Naive thymus-derived CD8-positive, alpha-beta T cell (primary cell): ENCODE results near the gene TTC39B. TPM values are rescaled to one million over a fixed set of nuclear protein-coding genes. Genes with fewer than 3 reads are reported as not detected.

ENCODE experiments used
- ATAC-seq, 2 donors: fragments of 150-1000 bp; cut with Tn5 transposase in 1 of 2; sonication (Bioruptor Pico), chemical (Tn5 transposase) in 1 of 2; 1 replicate in 1 of 2; 2 replicates in 1 of 2; pipeline ENCODE4 v1.10.0; 2021; ENCODE audit warnings: mild to moderate bottlenecking in 2 of 2, moderate library complexity in 2 of 2
- POLR2A ChIA-PET: fragments of 350-600 bp; sonication (Branson Sonifier 250); formaldehyde crosslinking; loops from one replicate; lab custom pipeline; 2021; ENCODE audit warnings: antibody characterized with exemption; lab: Charles Lee
- DNase-seq, 10 donors: peaks; one replicate each; pipeline versions ENCODE4 v3.0.0 to v3.0.0-alpha.2; 2020 to 2022
- H3K27ac Mint-ChIP-seq, 10 donors: one replicate each; pipeline ENCODE4 v1.8.0; 2020 to 2022; ENCODE audit warnings: mild to moderate bottlenecking in 10 of 10, mixed read lengths in 10 of 10, moderate library complexity in 4 of 10, inconsistent platforms in 1 of 10
- H3K27me3 Mint-ChIP-seq, 5 donors: one replicate each; pipeline ENCODE4 v1.8.0; 2021 to 2022; ENCODE audit warnings: mixed read lengths in 5 of 5
- H3K36me3 Mint-ChIP-seq, 3 donors: one replicate each; pipeline ENCODE4 v1.8.0; 2020 to 2022; ENCODE audit warnings: mixed read lengths in 3 of 3, mild to moderate bottlenecking in 2 of 3, inconsistent platforms in 1 of 3
- H3K4me1 Mint-ChIP-seq, 4 donors: one replicate each; pipeline ENCODE4 v1.8.0; 2021 to 2022; ENCODE audit warnings: mixed read lengths in 4 of 4
- H3K4me3 Mint-ChIP-seq, 10 donors: one replicate each; pipeline ENCODE4 v1.8.0; 2020 to 2022; ENCODE audit warnings: mild to moderate bottlenecking in 10 of 10, mixed read lengths in 10 of 10, moderate library complexity in 6 of 10, inconsistent platforms in 1 of 10
- H3K9me3 Mint-ChIP-seq, 9 donors: one replicate each; pipeline ENCODE4 v1.8.0; 2020 to 2022; ENCODE audit warnings: mixed read lengths in 9 of 9, mild to moderate bottlenecking in 3 of 9, inconsistent platforms in 1 of 9, moderate library complexity in 1 of 9
- polyA plus RNA-seq, 3 donors: library from polyadenylated mRNA; unstranded; fragments of 300-500 nt; fragmentation: Illumina TruSeq; gene quantifications; one replicate each; pipeline ENCODE4 v1.2.3, GENCODE V29; 2021
- total RNA-seq, 8 experiments: library from RNA in 2 of 8; stranded (reverse) in 2 of 8; gene quantifications; one replicate each; pipeline ENCODE4 v1.2.3 and lab custom pipeline; 2021 to 2026

The TTC39B gene
- total and polyA plus RNA-seq, 5 experiments from 2014 or later: 4.5 to 44.8 (median 13.0) TPM

DNA sequence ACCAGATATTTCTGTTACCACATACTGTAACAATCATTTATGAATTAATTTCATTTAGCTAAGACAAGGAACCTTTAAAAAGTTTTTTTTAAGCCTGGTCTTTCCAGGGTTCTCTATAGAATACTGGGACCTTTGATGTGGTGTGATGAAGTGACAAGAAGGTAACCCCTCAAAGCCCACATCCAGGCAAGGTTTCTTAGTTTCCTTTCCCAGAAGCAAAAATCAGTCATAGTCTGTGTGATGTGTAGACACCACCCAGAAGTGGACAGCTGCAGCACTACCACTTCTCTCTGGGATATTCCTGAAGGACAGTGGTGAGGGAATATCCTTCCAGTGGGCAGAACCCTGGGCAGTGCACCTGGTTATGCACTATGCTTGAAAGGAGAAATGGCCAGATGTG lies 115.6 kb downstream of the TTC39B start:
- POLR2A ChIA-PET: no interaction called here
- DNase-seq (peak in 2 of 10 donors; percentile 12 to 16), ATAC-seq (peak in 1 of 2 donors; percentile 35)
- H3K27me3 Mint-ChIP-seq: no peaks in the 10 kb centered on the region
- peaks cover 8 to 92% (median 68%) of the 10 kb centered on the region in 3 donors for H3K36me3 Mint-ChIP-seq
- no peak overlapping the region for H3K4me3 Mint-ChIP-seq
- H3K27ac Mint-ChIP-seq: peak overlapping the region in 1 of 10 donors; percentile 82
- peaks cover 0 to 4% (median 2%) of the 10 kb centered on the region in 9 donors for H3K9me3 Mint-ChIP-seq
- peaks cover 6 to 15% (median 13%) of the 10 kb centered on the region in 4 donors for H3K4me1 Mint-ChIP-seq

DNA sequence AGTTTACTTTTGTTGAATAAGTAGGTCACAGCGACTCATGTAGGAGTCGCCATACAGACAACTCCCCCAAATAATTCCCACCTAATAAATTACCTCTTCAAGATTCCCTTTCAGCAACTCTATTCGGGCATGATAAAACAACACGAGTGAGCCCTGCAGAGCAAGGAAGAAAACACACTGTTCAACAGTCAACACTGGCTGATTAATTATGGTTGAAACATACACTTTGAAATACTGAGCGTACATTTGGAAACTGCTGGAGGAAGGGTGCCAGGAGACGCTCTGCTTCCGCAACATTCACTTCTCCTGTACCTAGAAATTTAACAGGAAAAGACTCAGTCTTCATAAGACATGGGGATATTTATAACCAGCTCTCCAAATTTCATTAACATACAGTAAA lies 117.5 kb downstream of the TTC39B start:
- no peak for ATAC-seq
- Mint-ChIP-seq H3K36me3 (peaks cover 4 to 90% (median 66%) of the 10 kb centered on the region in 3 donors), H3K9me3 (no peaks in the 10 kb centered on the region), H3K27ac (no peak overlapping the region), H3K4me3 (no peak overlapping the region), H3K4me1 (peaks cover 6 to 15% (median 13%) of the 10 kb centered on the region in 4 donors), H3K27me3 (no peaks in the 10 kb centered on the region)
- no peak for DNase-seq
- POLR2A ChIA-PET: no interaction called here

DNA sequence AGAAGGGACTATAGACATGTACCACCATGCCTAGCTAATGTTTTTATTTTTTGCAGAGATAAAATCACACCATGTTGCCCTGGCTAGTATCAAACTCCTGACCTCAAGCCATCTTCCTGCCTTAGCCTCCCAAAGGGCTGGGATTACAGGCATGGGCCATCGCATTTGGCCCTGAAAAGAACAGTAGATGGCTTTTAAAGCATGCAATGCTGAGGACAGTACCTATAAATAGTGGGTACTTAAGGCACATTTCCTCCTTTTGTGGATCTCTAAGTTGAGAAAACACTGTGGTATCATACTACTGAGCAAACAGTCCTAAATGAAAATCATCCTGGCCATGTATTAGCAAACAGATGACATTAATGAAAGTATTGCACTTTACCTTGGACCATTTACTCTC lies 119.4 kb downstream of the TTC39B start:
- POLR2A ChIA-PET: no interaction called here
- H3K9me3 Mint-ChIP-seq: no peaks in the 10 kb centered on the region
- peaks cover 4 to 94% (median 64%) of the 10 kb centered on the region in 3 donors for H3K36me3 Mint-ChIP-seq
- H3K4me3 Mint-ChIP-seq: no peak overlapping the region
- no peak for ATAC-seq
- H3K27ac Mint-ChIP-seq: peak overlapping the region in 1 of 10 donors; percentile 13
- H3K27me3 Mint-ChIP-seq: no peaks in the 10 kb centered on the region
- DNase-seq: no peak
- H3K4me1 Mint-ChIP-seq: peaks cover 6 to 13% (median 12%) of the 10 kb centered on the region in 4 donors

DNA sequence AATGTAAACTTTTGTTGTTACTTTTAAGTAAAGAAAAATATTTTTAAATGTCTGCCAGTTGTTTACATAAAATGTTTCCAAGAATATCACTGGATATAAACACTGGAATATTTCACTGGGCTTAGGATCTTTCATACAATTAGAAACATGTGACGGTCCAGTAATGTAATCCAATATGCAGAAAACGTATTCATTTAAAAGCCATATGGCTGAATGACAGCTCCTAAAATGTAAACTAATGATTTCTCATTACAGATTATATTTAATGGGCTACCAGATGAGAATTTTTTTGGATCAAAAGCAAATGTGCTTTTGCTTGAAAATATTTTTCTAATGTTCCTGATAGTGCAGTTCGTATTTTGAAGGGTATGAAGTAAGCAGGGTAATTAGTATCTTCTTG lies 124.3 kb downstream of the TTC39B start:
- peaks cover 6 to 84% (median 56%) of the 10 kb centered on the region in 3 donors for H3K36me3 Mint-ChIP-seq
- DNase-seq (no peak), ATAC-seq (no peak)
- POLR2A ChIA-PET: no interaction called here
- H3K27ac Mint-ChIP-seq: peak overlapping the region in 1 of 10 donors; percentile 7
- H3K4me3 Mint-ChIP-seq: no peak overlapping the region
- H3K27me3 Mint-ChIP-seq: no peaks in the 10 kb centered on the region
- H3K4me1 Mint-ChIP-seq: no peaks in the 10 kb centered on the region
- no peaks in the 10 kb centered on the region for H3K9me3 Mint-ChIP-seq

DNA sequence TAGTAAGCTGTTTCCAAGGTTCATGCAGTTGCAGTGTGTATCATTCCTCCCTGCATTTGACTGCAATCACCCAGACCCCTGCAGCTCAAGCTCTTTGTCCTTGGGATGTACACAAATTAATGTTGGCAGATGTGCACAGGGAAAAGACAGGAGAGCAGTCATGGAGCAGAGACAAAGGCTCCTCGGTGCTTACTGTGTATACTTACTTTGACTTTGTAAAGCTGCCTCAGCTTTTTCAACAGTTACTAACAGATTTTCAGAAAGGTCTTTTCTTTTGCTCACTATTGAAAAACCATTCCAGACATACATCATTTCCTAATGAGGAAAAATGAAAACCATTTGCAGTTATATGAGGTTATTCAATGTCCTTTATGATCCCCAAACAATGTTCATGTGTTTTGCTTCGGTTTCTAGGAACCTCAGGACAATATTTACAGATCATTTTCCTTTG lies 124.9 kb downstream of the TTC39B start:
- no peaks in the 10 kb centered on the region for H3K4me1 Mint-ChIP-seq
- no peak for DNase-seq
- H3K36me3 Mint-ChIP-seq: peaks cover 6 to 83% (median 57%) of the 10 kb centered on the region in 3 donors

DNA sequence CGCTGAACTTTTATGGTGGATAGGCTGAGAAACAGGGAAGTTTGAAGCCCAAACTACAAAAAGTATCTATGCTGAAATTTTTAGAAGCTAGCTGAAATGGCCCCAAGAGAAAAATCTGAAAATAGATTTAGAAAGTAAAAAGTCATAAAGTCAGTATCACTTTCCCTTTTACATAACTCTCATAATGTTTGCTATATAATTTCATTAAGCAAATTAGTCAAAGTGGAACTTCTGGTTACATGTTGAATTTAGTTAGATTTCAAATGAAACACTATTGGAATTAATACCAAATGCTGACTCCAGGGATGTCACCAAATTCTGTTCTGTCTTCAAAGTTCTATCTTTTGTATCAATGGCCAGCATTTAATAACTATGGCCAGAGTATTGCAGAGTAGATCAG lies 126.9 kb downstream of the TTC39B start:
- Mint-ChIP-seq H3K4me1 (peaks cover 0 to 1% (median 0%) of the 10 kb centered on the region in 4 donors), H3K27ac (no peak overlapping the region), H3K9me3 (no peaks in the 10 kb centered on the region), H3K4me3 (no peak overlapping the region), H3K27me3 (no peaks in the 10 kb centered on the region), H3K36me3 (peaks cover 6 to 76% (median 49%) of the 10 kb centered on the region in 3 donors)
- POLR2A ChIA-PET: no interaction called here
- ATAC-seq: no peak
- DNase-seq: no peak

More for the DNA sequence above, 124.9 kb downstream of the TTC39B start:
- no peak for ATAC-seq
- POLR2A ChIA-PET: no interaction called here
- H3K27ac Mint-ChIP-seq: peak overlapping the region in 2 of 10 donors; percentile 33 to 51
- no peaks in the 10 kb centered on the region for H3K9me3 Mint-ChIP-seq
- H3K27me3 Mint-ChIP-seq: no peaks in the 10 kb centered on the region
- no peak overlapping the region for H3K4me3 Mint-ChIP-seq

DNA sequence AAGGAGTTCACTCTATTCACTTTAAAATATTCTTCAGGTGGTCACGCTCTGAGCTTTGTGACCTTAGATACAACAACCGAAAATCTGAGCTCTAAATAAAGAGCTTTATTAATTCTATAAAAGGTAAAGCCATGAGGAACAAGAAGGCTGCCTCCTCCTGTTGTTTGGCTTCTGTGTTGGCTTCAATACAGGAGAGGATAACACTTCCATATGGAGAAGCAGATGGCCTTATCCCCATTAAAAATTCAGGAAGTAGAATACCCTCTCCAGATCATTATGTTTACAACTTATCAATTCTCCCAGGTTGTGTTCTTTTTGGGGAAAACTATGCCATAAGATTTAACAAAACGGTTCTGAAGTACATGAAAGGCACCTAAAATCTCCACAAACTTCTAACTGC lies 128.4 kb downstream of the TTC39B start:
- H3K4me1 Mint-ChIP-seq: peaks cover 0 to 1% (median 0%) of the 10 kb centered on the region in 4 donors
- H3K36me3 Mint-ChIP-seq: peaks cover 14 to 78% (median 54%) of the 10 kb centered on the region in 3 donors
- no peak overlapping the region for H3K27ac Mint-ChIP-seq
- DNase-seq (no peak), ATAC-seq (no peak)
- H3K4me3 Mint-ChIP-seq: no peak overlapping the region
- POLR2A ChIA-PET: no interaction called here
- no peaks in the 10 kb centered on the region for H3K27me3 Mint-ChIP-seq
- H3K9me3 Mint-ChIP-seq: no peaks in the 10 kb centered on the region

DNA sequence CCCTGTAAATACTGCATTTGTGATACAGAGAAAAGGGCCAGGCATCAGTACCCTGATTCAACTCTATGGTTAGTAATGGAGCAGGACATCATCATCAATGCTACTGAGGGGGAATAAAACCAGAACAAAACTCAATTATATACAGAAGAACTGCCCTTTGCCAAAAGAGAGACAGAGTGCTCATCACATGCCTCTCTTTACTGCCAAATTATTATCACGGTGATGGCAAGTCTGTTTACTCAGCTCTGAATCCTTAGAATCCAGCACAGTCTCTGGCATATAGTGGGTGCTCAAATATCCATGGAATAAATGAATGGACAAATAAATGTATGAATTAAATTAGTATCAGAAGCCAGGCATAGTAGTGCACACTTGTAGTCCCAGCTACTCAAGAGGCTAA lies 130.2 kb downstream of the TTC39B start:
- Mint-ChIP-seq H3K4me3 (no peak overlapping the region), H3K4me1 (peaks cover 0 to 1% (median 0%) of the 10 kb centered on the region in 4 donors)
- POLR2A ChIA-PET: no interaction called here

DNA sequence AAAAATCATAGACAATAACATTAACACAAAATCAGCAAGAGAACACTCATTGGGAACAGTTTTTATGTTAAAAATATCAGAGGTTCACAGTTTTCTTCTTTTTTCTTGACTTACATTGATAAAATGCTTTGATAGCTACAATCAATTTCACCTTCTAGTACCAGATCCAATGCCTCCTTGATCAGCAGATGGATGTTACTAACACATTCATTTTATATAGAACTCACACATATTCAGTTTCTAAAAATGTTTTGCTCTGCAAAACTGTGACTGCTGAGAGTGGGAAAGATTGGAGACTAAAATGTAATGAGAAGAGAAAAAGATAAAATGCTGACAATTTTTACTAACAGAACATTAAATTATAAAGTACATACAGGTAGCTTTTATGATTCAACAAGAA lies 143.1 kb downstream of the TTC39B start:
- Mint-ChIP-seq H3K27me3 (no peaks in the 10 kb centered on the region), H3K4me1 (peaks cover 0 to 2% (median 0%) of the 10 kb centered on the region in 4 donors), H3K4me3 (no peak overlapping the region), H3K27ac (peak overlapping the region in 1 of 10 donors; percentile 32), H3K9me3 (no peaks in the 10 kb centered on the region), H3K36me3 (peaks cover 0 to 18% (median 6%) of the 10 kb centered on the region in 3 donors)
- POLR2A ChIA-PET: no interaction called here
- ATAC-seq: no peak
- no peak for DNase-seq

More for the DNA sequence above, 130.2 kb downstream of the TTC39B start:
- H3K27ac Mint-ChIP-seq: no peak overlapping the region
- no peaks in the 10 kb centered on the region for H3K27me3 Mint-ChIP-seq
- ATAC-seq (no peak), DNase-seq (no peak)
- no peaks in the 10 kb centered on the region for H3K9me3 Mint-ChIP-seq
- peaks cover 15 to 81% (median 53%) of the 10 kb centered on the region in 3 donors for H3K36me3 Mint-ChIP-seq

DNA sequence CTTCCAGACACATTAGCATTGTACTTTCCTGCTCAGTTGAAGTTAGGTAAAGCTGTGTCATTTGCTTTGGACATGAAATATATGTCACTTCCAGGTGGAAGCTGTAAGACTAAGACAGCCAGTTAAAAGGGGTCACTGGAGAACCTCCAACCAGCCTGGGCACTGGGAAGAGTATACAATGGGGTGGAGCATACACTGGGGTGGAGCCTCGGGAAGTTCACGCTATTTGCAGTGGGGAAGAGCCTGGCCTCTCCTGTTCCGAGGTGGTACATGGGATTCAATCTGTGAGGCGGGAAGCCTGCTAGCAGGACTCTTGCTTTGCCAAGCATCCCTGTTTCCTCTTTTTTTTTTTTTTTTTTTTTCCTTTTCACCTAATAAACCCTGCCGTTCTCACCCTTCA lies 145.3 kb downstream of the TTC39B start:
- Mint-ChIP-seq H3K9me3 (no peaks in the 10 kb centered on the region), H3K36me3 (peaks cover 0 to 6% (median 3%) of the 10 kb centered on the region in 3 donors), H3K27ac (peak overlapping the region in 2 of 10 donors; percentile 57 to 80), H3K4me3 (no peak overlapping the region), H3K4me1 (peaks cover 0 to 2% (median 0%) of the 10 kb centered on the region in 4 donors), H3K27me3 (no peaks in the 10 kb centered on the region)
- DNase-seq: no peak
- POLR2A ChIA-PET: no interaction called here
- ATAC-seq: no peak

DNA sequence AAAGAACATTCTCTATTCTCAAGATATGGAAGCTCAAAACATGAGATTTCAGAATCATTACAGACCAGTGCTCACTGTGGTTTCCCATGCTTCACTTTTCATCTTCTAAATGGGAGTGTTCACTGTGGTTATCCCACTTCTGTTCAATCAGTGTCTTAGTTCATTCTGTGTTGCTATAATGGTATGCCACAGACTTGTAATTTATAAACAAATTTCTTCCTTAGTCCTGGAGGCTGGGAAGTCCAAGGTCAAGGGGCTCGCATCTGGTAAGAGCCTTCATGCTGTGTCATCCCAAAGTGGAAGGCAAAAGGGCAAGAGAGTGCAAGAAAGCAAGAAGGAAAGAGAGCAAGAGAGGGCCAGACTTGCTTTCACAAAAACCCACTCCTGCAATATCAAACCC lies 146.3 kb downstream of the TTC39B start:
- DNase-seq: no peak
- POLR2A ChIA-PET: interaction anchor here (0.5 kb wide), 1 partner anchor 121 kb away, joined by 3 read pairs; no protein-coding TSS in a partner anchor
- Mint-ChIP-seq H3K4me3 (no peak overlapping the region), H3K27me3 (peaks cover 0 to 3% (median 0%) of the 10 kb centered on the region in 5 donors), H3K4me1 (peaks cover 0 to 2% (median 0%) of the 10 kb centered on the region in 4 donors), H3K27ac (peak overlapping the region in 4 of 10 donors; percentile 12 to 82 (median 43)), H3K9me3 (no peaks in the 10 kb centered on the region), H3K36me3 (peaks cover 0 to 6% (median 0%) of the 10 kb centered on the region in 3 donors)
- no peak for ATAC-seq

DNA sequence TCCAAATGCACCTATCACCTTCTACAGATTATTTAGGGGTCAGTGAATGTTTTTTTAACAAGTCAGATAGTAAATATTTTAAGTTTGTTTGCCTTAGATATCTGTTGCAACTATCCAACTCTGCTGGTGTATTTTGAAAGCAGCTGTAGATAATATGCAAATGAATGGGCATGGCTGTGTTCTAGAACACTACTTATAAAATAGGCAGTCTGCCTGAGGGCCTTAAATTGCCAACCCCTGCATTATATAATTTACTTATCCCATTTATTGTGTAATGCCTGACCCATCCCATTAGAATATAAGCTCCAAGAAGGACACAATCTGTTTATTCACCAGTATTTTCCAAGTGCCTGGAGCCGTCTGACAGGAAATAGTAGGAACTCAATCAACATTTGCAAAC lies 149.0 kb downstream of the TTC39B start:
- Mint-ChIP-seq H3K9me3 (no peaks in the 10 kb centered on the region), H3K27me3 (peaks cover 0 to 12% (median 7%) of the 10 kb centered on the region in 5 donors), H3K36me3 (peaks cover 0 to 2% (median 0%) of the 10 kb centered on the region in 3 donors), H3K27ac (no peak overlapping the region), H3K4me1 (peaks cover 0 to 2% (median 0%) of the 10 kb centered on the region in 4 donors), H3K4me3 (no peak overlapping the region)
- no peak for DNase-seq
- POLR2A ChIA-PET: no interaction called here
- no peak for ATAC-seq

DNA sequence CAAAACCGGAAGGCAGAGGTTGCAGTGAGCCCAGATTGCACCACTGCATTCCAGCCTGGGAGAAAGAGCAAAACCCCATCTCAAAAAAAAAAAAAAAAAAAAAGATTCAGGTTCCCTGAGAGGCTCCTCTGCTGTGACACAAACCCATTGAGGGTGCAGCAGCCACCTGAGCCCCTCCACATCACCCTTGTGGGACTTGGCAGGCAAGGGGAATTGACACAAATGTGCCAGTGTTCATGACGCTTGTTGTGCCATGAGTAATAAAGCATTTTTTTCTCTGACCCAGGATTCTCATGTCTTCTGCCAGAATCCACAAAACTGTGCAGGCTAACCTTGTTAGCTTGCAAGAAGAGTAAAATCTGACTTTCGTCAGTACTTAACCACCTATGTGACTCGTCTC lies 149.6 kb downstream of the TTC39B start:
- ATAC-seq (no peak), DNase-seq (no peak)
- Mint-ChIP-seq H3K9me3 (no peaks in the 10 kb centered on the region), H3K27ac (no peak overlapping the region), H3K4me3 (no peak overlapping the region), H3K36me3 (peaks cover 0 to 2% (median 0%) of the 10 kb centered on the region in 3 donors), H3K27me3 (peaks cover 0 to 12% (median 8%) of the 10 kb centered on the region in 5 donors), H3K4me1 (peaks cover 0 to 2% (median 0%) of the 10 kb centered on the region in 4 donors)
- POLR2A ChIA-PET: no interaction called here
